ENCODE data around the gene KIF20B. TPM values are rescaled to one million over a fixed set of nuclear protein-coding genes. Genes with fewer than 3 reads are reported as not detected.

KIF20B gene
- total RNA-seq, 1 experiment from 2014 or later = 50.2 TPM

- TF ChIP-seq TCF7L2 (IDR thresholded peaks at IDR 0.05; ENCODE audit: borderline replicate concordance, extremely low read depth, insufficient read depth, insufficient read length) = no peak
These were observed 108.4 kb downstream of the KIF20B start (continued) for GRCh38 chr10:89809766-89810165.

GRCh38 chr10:89810908-89811525 is 109.6 kb downstream of the KIF20B start:
- H4K20me1 ChIP-seq (ENCODE audit: insufficient read depth) = no peaks in the 10 kb centered on the region
- no peak for DNase-seq (ENCODE audit: low read depth, low spot score)
- no peaks in the 10 kb centered on the region for H3K36me3 ChIP-seq (ENCODE audit: control insufficient read depth in 1 of 2, insufficient read depth in 2 of 2, low read length in 2 of 2)
- H2AFZ ChIP-seq (ENCODE audit: low read depth, low read length, poor library complexity, severe bottlenecking) = no peak overlapping the region
- H3K9me2 ChIP-seq (ENCODE audit: insufficient read depth) = no peaks in the 10 kb centered on the region; the same call in 1 of the 2 replicates
- no peak overlapping the region for H3K4me3 ChIP-seq (replicated peaks in 1 of 2; ENCODE audit: low read depth in 1 of 2, low read length in 2 of 2)
- no TSS peak for BruUV-seq (replicated peaks)
- no peak for TF ChIP-seq JUND (IDR thresholded peaks at IDR 0.05)
- no peak for TF ChIP-seq ZFX (IDR thresholded peaks at IDR 0.05)
- no peak for TF ChIP-seq SIN3A (IDR thresholded peaks at IDR 0.05; ENCODE audit: low read depth)
- no peak for TF ChIP-seq CBX3 (IDR thresholded peaks at IDR 0.05; ENCODE audit: low read depth)
- no peak for TF ChIP-seq ZNF274 (IDR thresholded peaks at IDR 0.05; ENCODE audit: low read depth, low read length)
- no peak for TF ChIP-seq MAX (IDR thresholded peaks at IDR 0.05)
- TF ChIP-seq, protein P1, sequence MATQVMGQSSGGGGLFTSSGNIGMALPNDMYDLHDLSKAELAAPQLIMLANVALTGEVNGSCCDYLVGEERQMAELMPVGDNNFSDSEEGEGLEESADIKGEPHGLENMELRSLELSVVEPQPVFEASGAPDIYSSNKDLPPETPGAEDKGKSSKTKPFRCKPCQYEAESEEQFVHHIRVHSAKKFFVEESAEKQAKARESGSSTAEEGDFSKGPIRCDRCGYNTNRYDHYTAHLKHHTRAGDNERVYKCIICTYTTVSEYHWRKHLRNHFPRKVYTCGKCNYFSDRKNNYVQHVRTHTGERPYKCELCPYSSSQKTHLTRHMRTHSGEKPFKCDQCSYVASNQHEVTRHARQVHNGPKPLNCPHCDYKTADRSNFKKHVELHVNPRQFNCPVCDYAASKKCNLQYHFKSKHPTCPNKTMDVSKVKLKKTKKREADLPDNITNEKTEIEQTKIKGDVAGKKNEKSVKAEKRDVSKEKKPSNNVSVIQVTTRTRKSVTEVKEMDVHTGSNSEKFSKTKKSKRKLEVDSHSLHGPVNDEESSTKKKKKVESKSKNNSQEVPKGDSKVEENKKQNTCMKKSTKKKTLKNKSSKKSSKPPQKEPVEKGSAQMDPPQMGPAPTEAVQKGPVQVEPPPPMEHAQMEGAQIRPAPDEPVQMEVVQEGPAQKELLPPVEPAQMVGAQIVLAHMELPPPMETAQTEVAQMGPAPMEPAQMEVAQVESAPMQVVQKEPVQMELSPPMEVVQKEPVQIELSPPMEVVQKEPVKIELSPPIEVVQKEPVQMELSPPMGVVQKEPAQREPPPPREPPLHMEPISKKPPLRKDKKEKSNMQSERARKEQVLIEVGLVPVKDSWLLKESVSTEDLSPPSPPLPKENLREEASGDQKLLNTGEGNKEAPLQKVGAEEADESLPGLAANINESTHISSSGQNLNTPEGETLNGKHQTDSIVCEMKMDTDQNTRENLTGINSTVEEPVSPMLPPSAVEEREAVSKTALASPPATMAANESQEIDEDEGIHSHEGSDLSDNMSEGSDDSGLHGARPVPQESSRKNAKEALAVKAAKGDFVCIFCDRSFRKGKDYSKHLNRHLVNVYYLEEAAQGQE (IDR thresholded peaks at IDR 0.05; ENCODE audit: low read depth) = no peak
- no peak for TF ChIP-seq CEBPB (IDR thresholded peaks at IDR 0.05; ENCODE audit: low read depth)
- no peak for TF ChIP-seq EGR1 (IDR thresholded peaks at IDR 0.05; ENCODE audit: low read depth)
- TF ChIP-seq YY1 (IDR thresholded peaks at IDR 0.05; ENCODE audit: extremely low read depth, insufficient replicate concordance, low read depth, low read length) = no peak
- no peak for TF ChIP-seq SRF (IDR thresholded peaks at IDR 0.05; ENCODE audit: low read depth)
- TF ChIP-seq ELF1 (IDR thresholded peaks at IDR 0.05; ENCODE audit: borderline replicate concordance, low read depth) = no peak
- no peaks in the 10 kb centered on the region for H3K4me1 ChIP-seq (ENCODE audit: control insufficient read depth in 1 of 2, insufficient read depth in 2 of 2, low read length in 2 of 2)
- H3K9ac ChIP-seq (ENCODE audit: low read length) = no peak overlapping the region
- intact Hi-C loops (cut with micrococcal nuclease) = no loop called here
- RAD21 ChIA-PET (ENCODE audit: low non-redundant PET in 1 of 2, low total read pairs in 2 of 2, uncharacterized antibody in 2 of 2, unreplicated experiment in 2 of 2) = no interaction called here
- no peaks in the 10 kb centered on the region for H3K27me3 ChIP-seq (ENCODE audit: insufficient read depth, low read length)
- H3K79me2 ChIP-seq (ENCODE audit: insufficient read depth, low read length) = no peaks in the 10 kb centered on the region
- H3K27ac ChIP-seq (ENCODE audit: low read depth, low read length) = no peak overlapping the region
- ATAC-seq = no peak
- no peak overlapping the region for H3K4me2 ChIP-seq (ENCODE audit: low read length)
- H3K9me3 ChIP-seq (ENCODE audit: control insufficient read depth in 1 of 2, insufficient read depth in 1 of 2, low read depth in 1 of 2, low read length in 2 of 2) = no peaks in the 10 kb centered on the region
- CTCF ChIA-PET = no interaction called here
- POLR2A ChIA-PET = no interaction called here
